Uterus (tissue), 2 donors: ENCODE data around the gene ENDOD1.

ENCODE experiments used
- POLR2A ChIP-seq, 2 donors: fragments of 450-650 bp; IDR thresholded peaks; one replicate each; pipeline ENCODE4 v1.6.1; 2016; ENCODE audit warnings: antibody characterized with exemption in 2 of 2, mild to moderate bottlenecking in 1 of 2, moderate library complexity in 1 of 2
- TF ChIP-seq, protein P1 (sequence below), 4 experiments: fragments of 200-600 bp in 2 of 4; fragments of 450-650 bp in 2 of 4; sonication (generic) in 2 of 4; IDR thresholded peaks; one replicate each; pipeline ENCODE4 v1.5.1; 2016 to 2019; ENCODE audit warnings: antibody characterized with exemption in 4 of 4, mild to moderate bottlenecking in 2 of 4, moderate library complexity in 1 of 4

- TF ChIP-seq, protein P1, sequence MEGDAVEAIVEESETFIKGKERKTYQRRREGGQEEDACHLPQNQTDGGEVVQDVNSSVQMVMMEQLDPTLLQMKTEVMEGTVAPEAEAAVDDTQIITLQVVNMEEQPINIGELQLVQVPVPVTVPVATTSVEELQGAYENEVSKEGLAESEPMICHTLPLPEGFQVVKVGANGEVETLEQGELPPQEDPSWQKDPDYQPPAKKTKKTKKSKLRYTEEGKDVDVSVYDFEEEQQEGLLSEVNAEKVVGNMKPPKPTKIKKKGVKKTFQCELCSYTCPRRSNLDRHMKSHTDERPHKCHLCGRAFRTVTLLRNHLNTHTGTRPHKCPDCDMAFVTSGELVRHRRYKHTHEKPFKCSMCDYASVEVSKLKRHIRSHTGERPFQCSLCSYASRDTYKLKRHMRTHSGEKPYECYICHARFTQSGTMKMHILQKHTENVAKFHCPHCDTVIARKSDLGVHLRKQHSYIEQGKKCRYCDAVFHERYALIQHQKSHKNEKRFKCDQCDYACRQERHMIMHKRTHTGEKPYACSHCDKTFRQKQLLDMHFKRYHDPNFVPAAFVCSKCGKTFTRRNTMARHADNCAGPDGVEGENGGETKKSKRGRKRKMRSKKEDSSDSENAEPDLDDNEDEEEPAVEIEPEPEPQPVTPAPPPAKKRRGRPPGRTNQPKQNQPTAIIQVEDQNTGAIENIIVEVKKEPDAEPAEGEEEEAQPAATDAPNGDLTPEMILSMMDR (IDR thresholded peaks at IDR 0.05): no peak
- TF ChIP-seq POLR2A (IDR thresholded peaks at IDR 0.05): no peak
Observed at GRCh38 chr11:95145430-95146060, 55.9 kb downstream of the ENDOD1 start.
